Measurements from ENCODE around the gene CECR2. TPM values are rescaled to one million over a fixed set of nuclear protein-coding genes. Genes with fewer than 3 reads are reported as not detected.
A peak's percentile ranks its signal among the peaks of the same experiment; 100 is the strongest.

Gene CECR2
- total and polyA plus RNA-seq, 2 experiments from 2014 or later: 0.10 TPM; not detected in 1

DNA sequence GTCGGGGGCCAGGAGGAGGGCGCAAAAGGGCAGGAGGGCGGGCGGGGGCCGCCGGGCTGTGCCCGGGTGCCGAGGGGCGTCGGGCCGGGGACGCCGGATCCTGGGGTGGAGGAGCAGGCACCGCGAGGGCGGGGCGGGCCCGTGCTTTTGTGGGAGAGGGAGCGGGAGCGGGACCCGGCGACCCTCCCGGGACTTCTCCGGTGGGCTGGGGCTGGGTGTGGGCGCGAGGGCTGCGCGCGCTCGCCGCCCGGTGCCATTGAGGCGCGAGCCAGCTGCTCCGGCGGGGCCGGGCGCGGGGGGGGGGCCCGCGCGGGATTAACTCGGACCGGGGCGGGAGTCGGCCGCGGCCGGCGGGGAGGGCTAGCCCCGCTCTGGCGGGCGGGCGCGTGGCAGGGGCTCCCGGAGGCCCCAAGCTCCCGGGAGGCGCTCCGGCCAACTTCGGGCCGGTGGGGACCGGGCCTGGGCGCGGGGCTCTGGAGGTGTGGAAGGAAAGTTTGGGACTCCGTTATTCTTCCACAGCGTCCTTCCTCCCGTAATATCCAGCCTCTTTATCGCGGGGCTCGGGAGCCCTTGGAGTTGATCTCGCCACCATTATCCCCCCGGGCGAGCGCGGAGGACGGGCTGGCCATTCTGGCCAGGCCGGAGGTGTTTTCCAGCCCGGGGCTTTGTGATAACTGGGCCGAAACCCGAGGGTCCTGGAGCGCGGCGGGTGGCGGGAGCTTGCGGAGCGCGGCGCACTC is 936 bp downstream of the CECR2 start:
- peaks cover 55% of the 10 kb centered on the region for H3K27me3 ChIP-seq (replicated peaks; ENCODE audit: insufficient read depth)
- H3K27ac ChIP-seq: no peak overlapping the region
- no peaks in the 10 kb centered on the region for H4K20me1 ChIP-seq (ENCODE audit: insufficient read depth)
- no peak overlapping the region for H2AFZ ChIP-seq
- TF ChIP-seq EZH2 (IDR thresholded peaks at IDR 0.05; ENCODE audit: insufficient read depth, poor library complexity, severe bottlenecking) (no peak), EZH2phosphoT487 (IDR thresholded peaks at IDR 0.05; ENCODE audit: insufficient read depth, low read depth) (0 out of 2 replicates have a peak, but pooled peaks have one; percentile 32)
- 3% methylated on average over 34 to 65 of the region's 88 CpGs for WGBS, 2 experiments (ENCODE audit: low coverage in 1 of 2, low lambda C conversion rate in 2 of 2, missing lambda C conversion rate in 2 of 2)
- in situ Hi-C loops (cut with MboI): loop anchor here (10.0 kb wide), 1 partner anchor 65 kb away; no protein-coding TSS in a partner anchor
- H3K9ac ChIP-seq: no peak overlapping the region
- no peaks in the 10 kb centered on the region for H3K9me2 ChIP-seq (ENCODE audit: insufficient read depth)
- DNase-seq: no peak
- no peaks in the 10 kb centered on the region for H3F3A ChIP-seq (ENCODE audit: insufficient read depth)
- H3K4me2 ChIP-seq (ENCODE audit: unreplicated experiment): no peak overlapping the region
- no peak overlapping the region for H3K4me3 ChIP-seq
- H3K4me1 ChIP-seq (ENCODE audit: insufficient read depth): no peaks in the 10 kb centered on the region
- H3K9me3 ChIP-seq (ENCODE audit: low read depth): no peaks in the 10 kb centered on the region
- H3K79me2 ChIP-seq (ENCODE audit: insufficient read depth): no peaks in the 10 kb centered on the region
- H3K36me3 ChIP-seq (ENCODE audit: low read depth): no peaks in the 10 kb centered on the region

DNA sequence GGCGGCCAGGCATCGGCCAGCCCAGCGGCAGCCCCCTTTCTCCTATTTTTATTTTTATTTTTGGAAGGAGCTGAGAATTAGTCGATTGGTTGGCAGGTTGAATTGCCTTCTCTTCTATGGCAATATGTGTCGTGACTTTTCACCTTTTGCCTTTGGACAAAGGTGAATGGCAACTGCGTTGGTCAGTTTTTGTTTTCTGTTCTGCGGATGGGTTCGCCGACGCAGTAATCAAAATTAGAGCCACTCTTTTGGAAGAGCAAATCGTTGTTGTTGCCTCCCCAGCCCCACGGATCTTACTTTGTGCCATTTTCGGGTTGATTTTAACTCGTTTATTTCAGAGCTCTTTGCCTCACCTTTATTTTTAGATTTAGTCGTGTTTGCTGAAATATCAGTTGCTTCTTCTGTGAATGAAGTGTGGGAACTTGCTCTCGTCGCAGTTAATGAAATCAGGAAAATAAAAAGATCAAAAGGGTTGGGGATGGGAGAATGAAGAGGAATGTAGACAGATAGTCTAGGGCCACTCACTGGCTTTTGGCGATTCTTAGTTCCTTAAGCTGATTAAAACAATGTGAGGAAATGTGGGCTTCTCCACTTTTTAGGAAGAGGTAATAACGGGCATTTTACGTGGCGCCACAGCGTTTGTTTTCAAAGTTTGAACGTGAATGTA is 1.6 kb downstream of the CECR2 start:
- WGBS, 2 experiments (ENCODE audit: low coverage in 1 of 2, low lambda C conversion rate in 2 of 2, missing lambda C conversion rate in 2 of 2): 14 to 15% methylated on average over 23 of the region's 23 CpGs
- Histone ChIP-seq H3K27ac (no peak overlapping the region), H3K9me3 (ENCODE audit: low read depth) (no peaks in the 10 kb centered on the region), H3K4me2 (ENCODE audit: unreplicated experiment) (no peak overlapping the region), H3K4me1 (ENCODE audit: insufficient read depth) (no peaks in the 10 kb centered on the region), H3K4me3 (no peak overlapping the region), H3K79me2 (ENCODE audit: insufficient read depth) (no peaks in the 10 kb centered on the region), H3F3A (ENCODE audit: insufficient read depth) (no peaks in the 10 kb centered on the region), H3K27me3 (replicated peaks; ENCODE audit: insufficient read depth) (peaks cover 50% of the 10 kb centered on the region), H2AFZ (no peak overlapping the region), H3K36me3 (ENCODE audit: low read depth) (no peaks in the 10 kb centered on the region), H3K9me2 (ENCODE audit: insufficient read depth) (no peaks in the 10 kb centered on the region), H3K9ac (no peak overlapping the region), H4K20me1 (ENCODE audit: insufficient read depth) (no peaks in the 10 kb centered on the region)
- DNase-seq: no peak
- TF ChIP-seq EZH2 (IDR thresholded peaks at IDR 0.05; ENCODE audit: insufficient read depth, poor library complexity, severe bottlenecking): no peak
- no peak for TF ChIP-seq EZH2phosphoT487 (IDR thresholded peaks at IDR 0.05; ENCODE audit: insufficient read depth, low read depth)
- in situ Hi-C loops (cut with MboI): loop anchor here (10.0 kb wide), 1 partner anchor 64 kb away; no protein-coding TSS in a partner anchor

DNA sequence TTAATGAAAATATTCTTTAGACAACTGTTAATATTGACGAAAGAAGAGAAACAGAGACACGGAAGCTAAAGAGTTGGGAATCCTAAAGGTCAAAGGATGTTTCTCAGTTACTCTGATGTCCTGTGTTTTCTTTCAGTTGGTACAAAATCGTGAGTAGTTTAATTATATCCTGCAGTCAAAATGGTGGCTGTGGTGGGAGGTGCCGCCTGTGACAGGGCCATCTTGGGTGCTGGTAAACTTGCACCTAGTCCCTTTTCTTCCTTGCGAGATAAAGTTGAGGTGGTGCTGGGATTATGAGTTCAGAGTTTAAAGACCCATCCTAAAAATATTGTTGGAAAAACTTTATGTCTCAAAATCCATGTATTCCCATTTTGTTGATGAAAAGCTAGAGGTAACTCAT is 2.2 kb downstream of the CECR2 start:
- Histone ChIP-seq H3K9me3 (ENCODE audit: low read depth) (no peaks in the 10 kb centered on the region), H3K9me2 (ENCODE audit: insufficient read depth) (no peaks in the 10 kb centered on the region), H3K27me3 (replicated peaks; ENCODE audit: insufficient read depth) (peaks cover 46% of the 10 kb centered on the region), H3K9ac (no peak overlapping the region), H2AFZ (no peak overlapping the region), H3K79me2 (ENCODE audit: insufficient read depth) (no peaks in the 10 kb centered on the region), H3K4me3 (no peak overlapping the region), H3F3A (ENCODE audit: insufficient read depth) (no peaks in the 10 kb centered on the region), H4K20me1 (ENCODE audit: insufficient read depth) (no peaks in the 10 kb centered on the region), H3K4me1 (ENCODE audit: insufficient read depth) (no peaks in the 10 kb centered on the region), H3K27ac (no peak overlapping the region), H3K4me2 (ENCODE audit: unreplicated experiment) (no peak overlapping the region), H3K36me3 (ENCODE audit: low read depth) (no peaks in the 10 kb centered on the region)
- 59 to 65% methylated on average over 5 of the region's 5 CpGs for WGBS, 2 experiments (ENCODE audit: low coverage in 1 of 2, low lambda C conversion rate in 2 of 2, missing lambda C conversion rate in 2 of 2)
- no peak for DNase-seq
- in situ Hi-C loops (cut with MboI): loop anchor here (10.0 kb wide), 1 partner anchor 63 kb away; no protein-coding TSS in a partner anchor
- TF ChIP-seq EZH2phosphoT487 (IDR thresholded peaks at IDR 0.05; ENCODE audit: insufficient read depth, low read depth): no peak
- TF ChIP-seq EZH2 (IDR thresholded peaks at IDR 0.05; ENCODE audit: insufficient read depth, poor library complexity, severe bottlenecking): no peak

DNA sequence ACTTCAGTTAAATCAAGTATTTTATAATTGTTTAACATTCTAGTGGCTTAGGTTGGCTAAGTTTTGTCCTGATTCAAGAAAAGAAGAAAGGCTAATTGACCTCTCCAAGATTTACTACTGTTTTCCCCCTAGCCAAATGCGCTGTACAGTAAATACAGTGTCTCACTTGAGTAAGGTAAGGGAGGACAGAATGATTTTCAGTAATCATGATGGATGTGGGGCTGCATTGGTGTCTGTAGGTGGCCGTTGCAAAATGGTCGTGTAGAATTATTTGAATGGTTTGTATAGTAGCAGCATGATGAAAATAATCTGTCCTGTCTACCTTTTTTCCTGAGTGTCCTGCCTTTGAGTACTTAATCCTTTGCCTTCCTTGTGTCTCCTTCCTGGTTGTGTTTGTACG is 4.6 kb downstream of the CECR2 start:
- H2AFZ ChIP-seq: no peak overlapping the region
- no peak overlapping the region for H3K9ac ChIP-seq
- TF ChIP-seq EZH2 (IDR thresholded peaks at IDR 0.05; ENCODE audit: insufficient read depth, poor library complexity, severe bottlenecking): no peak
- TF ChIP-seq EZH2phosphoT487 (IDR thresholded peaks at IDR 0.05; ENCODE audit: insufficient read depth, low read depth): no peak
- no peak for DNase-seq
- H3K4me3 ChIP-seq: no peak overlapping the region
- no peaks in the 10 kb centered on the region for H3K79me2 ChIP-seq (ENCODE audit: insufficient read depth)
- H3F3A ChIP-seq (ENCODE audit: insufficient read depth): no peaks in the 10 kb centered on the region
- H3K4me1 ChIP-seq (ENCODE audit: insufficient read depth): no peaks in the 10 kb centered on the region
- no peaks in the 10 kb centered on the region for H3K9me2 ChIP-seq (ENCODE audit: insufficient read depth)
- no peaks in the 10 kb centered on the region for H4K20me1 ChIP-seq (ENCODE audit: insufficient read depth)
- H3K4me2 ChIP-seq (ENCODE audit: unreplicated experiment): no peak overlapping the region
- H3K27ac ChIP-seq: no peak overlapping the region
- in situ Hi-C loops (cut with MboI): loop anchor here (10.0 kb wide), 1 partner anchor 61 kb away; no protein-coding TSS in a partner anchor
- H3K27me3 ChIP-seq (replicated peaks; ENCODE audit: insufficient read depth): peaks cover 22% of the 10 kb centered on the region
- H3K9me3 ChIP-seq (ENCODE audit: low read depth): no peaks in the 10 kb centered on the region
- H3K36me3 ChIP-seq (ENCODE audit: low read depth): no peaks in the 10 kb centered on the region
- 32 to 36% methylated on average over 4 of the region's 4 CpGs for WGBS, 2 experiments (ENCODE audit: low coverage in 1 of 2, low lambda C conversion rate in 2 of 2, missing lambda C conversion rate in 2 of 2)

All from GM23248 (cell line).